CD4-positive, alpha-beta memory T cell (primary cell): Measurements from ENCODE around the gene STX8. TPM values are rescaled to one million over a fixed set of nuclear protein-coding genes. Genes with fewer than 3 reads are reported as not detected.

Experiments used
- CTCF ChIA-PET: fragments of 350-600 bp; sonication (Branson Sonifier 250); formaldehyde crosslinking; loops from one replicate; lab custom pipeline; 2021; ENCODE audit warnings: inconsistent platforms; ENCODE audit not compliant: partially characterized antibody; lab: Charles Lee
- POLR2A ChIA-PET: fragments of 350-600 bp; sonication (Branson Sonifier 250); formaldehyde crosslinking; loops from one replicate; lab custom pipeline; 2021; ENCODE audit not compliant: partially characterized antibody; lab: Charles Lee
- DNase-seq, 5 donors: peaks; one replicate each; pipeline versions ENCODE4 v3.0.0 to v3.0.0-alpha.2; 2020 to 2022; ENCODE audit warnings: mixed read lengths in 1 of 5
- H3K27ac ChIP-seq: one replicate; pipeline ENCODE4 v1.7.0; 2013; ENCODE audit warnings: low read depth, low read length
- H3K27me3 ChIP-seq: 2 replicates; pipeline ENCODE4 v1.7.0; 2013; ENCODE audit warnings: mild to moderate bottlenecking, low read length, moderate library complexity; ENCODE audit not compliant: insufficient read depth
- H3K36me3 ChIP-seq: 2 replicates; pipeline ENCODE4 v1.7.0; 2013; ENCODE audit warnings: mild to moderate bottlenecking, low read length, moderate library complexity; ENCODE audit not compliant: insufficient read depth
- H3K4me1 ChIP-seq: 2 replicates; pipeline ENCODE4 v1.7.0; 2013; ENCODE audit warnings: mild to moderate bottlenecking, low read length, moderate library complexity; ENCODE audit not compliant: insufficient read depth
- H3K4me3 ChIP-seq, 2 donors: one replicate each; pipeline ENCODE4 v1.7.0; 2013; ENCODE audit warnings: low read length in 2 of 2, mild to moderate bottlenecking in 1 of 2
- H3K9me3 ChIP-seq, 2 donors: one replicate each; pipeline ENCODE4 v1.7.0; 2013; ENCODE audit warnings: low read length in 2 of 2, control low read depth in 1 of 2; ENCODE audit not compliant: control insufficient read depth in 1 of 2
- H3K27ac Mint-ChIP-seq, 7 donors: one replicate each; pipeline ENCODE4 v1.8.0; 2020 to 2021; ENCODE audit warnings: mixed read lengths in 7 of 7, mild to moderate bottlenecking in 6 of 7, inconsistent platforms in 3 of 7, moderate library complexity in 3 of 7
- H3K27me3 Mint-ChIP-seq, 2 donors: one replicate each; pipeline ENCODE4 v1.8.0; 2020 to 2021; ENCODE audit warnings: mixed read lengths in 2 of 2
- H3K36me3 Mint-ChIP-seq, 2 donors: one replicate each; pipeline ENCODE4 v1.8.0; 2020 to 2021; ENCODE audit warnings: mixed read lengths in 2 of 2, inconsistent platforms in 1 of 2, mild to moderate bottlenecking in 1 of 2
- H3K4me1 Mint-ChIP-seq, 4 donors: one replicate each; pipeline ENCODE4 v1.8.0; 2020 to 2021; ENCODE audit warnings: mixed read lengths in 4 of 4, mild to moderate bottlenecking in 1 of 4
- H3K4me3 Mint-ChIP-seq, 8 donors: one replicate each; pipeline ENCODE4 v1.8.0; 2020 to 2021; ENCODE audit warnings: mixed read lengths in 8 of 8, mild to moderate bottlenecking in 7 of 8, moderate library complexity in 6 of 8, inconsistent platforms in 3 of 8
- H3K9me3 Mint-ChIP-seq, 8 donors: one replicate each; pipeline ENCODE4 v1.8.0; 2020 to 2021; ENCODE audit warnings: mixed read lengths in 8 of 8, mild to moderate bottlenecking in 5 of 8, inconsistent platforms in 3 of 8, moderate library complexity in 1 of 8
- intact Hi-C: fragments of 100-400 bp; cut with micrococcal nuclease; formaldehyde crosslinking; loops from one replicate; pipeline ENCODE4 v1.15.1; 2023
- polyA plus RNA-seq, 2 donors: library from polyadenylated mRNA; unstranded; fragments of 300-500 nt; fragmentation: Illumina TruSeq; gene quantifications; one replicate each; pipeline ENCODE4 v1.2.3, GENCODE V29; 2021
- total RNA-seq, 2 experiments: library from RNA; stranded (reverse); gene quantifications; one replicate each; pipeline ENCODE4 v1.2.3, GENCODE V29; 2021

STX8 gene
- total and polyA plus RNA-seq, 4 experiments from 2014 or later, result 54.2 to 206 (median 108) TPM

GRCh38 chr17:9255833-9256232, 319.8 kb downstream of the STX8 start:
- H3K4me1 Mint-ChIP-seq, result peaks cover 16 to 24% (median 21%) of the 10 kb centered on the region in 4 donors
- no peaks in the 10 kb centered on the region for H3K9me3 ChIP-seq
- no peak for DNase-seq
- no peaks in the 10 kb centered on the region for H3K27me3 ChIP-seq
- H3K4me1 ChIP-seq, result peaks cover 14% of the 10 kb centered on the region
- H3K4me3 ChIP-seq, result no peak overlapping the region
- H3K36me3 ChIP-seq, result no peaks in the 10 kb centered on the region
- intact Hi-C loops, result no loop called here
- H3K27ac ChIP-seq, result no peak overlapping the region
- CTCF ChIA-PET, result no interaction called here
- no peaks in the 10 kb centered on the region for H3K9me3 Mint-ChIP-seq
- peaks cover 0 to 6% of the 10 kb centered on the region in 2 donors for H3K36me3 Mint-ChIP-seq
- no peak overlapping the region for H3K27ac Mint-ChIP-seq
- POLR2A ChIA-PET, result no interaction called here
- no peak overlapping the region for H3K4me3 Mint-ChIP-seq
- no peaks in the 10 kb centered on the region for H3K27me3 Mint-ChIP-seq

- intact Hi-C loops, result no loop called here
- Mint-ChIP-seq H3K27ac (peak overlapping the region in 2 of 7 donors; percentile 38 to 85), H3K36me3 (peaks cover 0 to 6% of the 10 kb centered on the region in 2 donors)
Observed at GRCh38 chr17:9254841-9255240, 320.8 kb downstream of the STX8 start.

GRCh38 chr17:9253308-9253707, 322.3 kb downstream of the STX8 start:
- Mint-ChIP-seq H3K4me3 (peak overlapping the region in 2 of 8 donors; percentile 54 to 61), H3K9me3 (no peaks in the 10 kb centered on the region), H3K27me3 (no peaks in the 10 kb centered on the region), H3K27ac (peak overlapping the region; percentile 17 to 93 (median 74)), H3K36me3 (peaks cover 6 to 8% of the 10 kb centered on the region in 2 donors), H3K4me1 (peaks cover 16 to 25% (median 21%) of the 10 kb centered on the region in 4 donors)
- intact Hi-C loops, result no loop called here
- Histone ChIP-seq H3K4me1 (peaks cover 14% of the 10 kb centered on the region), H3K9me3 (no peaks in the 10 kb centered on the region), H3K27me3 (no peaks in the 10 kb centered on the region), H3K36me3 (no peaks in the 10 kb centered on the region), H3K4me3 (no peak overlapping the region), H3K27ac (no peak overlapping the region)
- CTCF ChIA-PET, result no interaction called here
- POLR2A ChIA-PET, result no interaction called here
- DNase-seq, result no peak

More at GRCh38 chr17:9254841-9255240, 320.8 kb downstream of the STX8 start:
- Mint-ChIP-seq H3K9me3 (no peaks in the 10 kb centered on the region), H3K4me3 (no peak overlapping the region), H3K4me1 (peaks cover 16 to 24% (median 21%) of the 10 kb centered on the region in 4 donors), H3K27me3 (no peaks in the 10 kb centered on the region)
- H3K4me1 ChIP-seq, result peaks cover 14% of the 10 kb centered on the region
- ChIA-PET POLR2A (no interaction called here), CTCF (interaction anchor here (0.6 kb wide), 1 partner anchor 267 kb away, joined by 4 read pairs; no protein-coding TSS in a partner anchor)
- DNase-seq, result no peak
- no peaks in the 10 kb centered on the region for H3K27me3 ChIP-seq
- H3K4me3 ChIP-seq, result no peak overlapping the region
- H3K9me3 ChIP-seq, result no peaks in the 10 kb centered on the region
- H3K27ac ChIP-seq, result no peak overlapping the region
- no peaks in the 10 kb centered on the region for H3K36me3 ChIP-seq

- CTCF ChIA-PET, result no interaction called here
- no peaks in the 10 kb centered on the region for H3K27me3 ChIP-seq
- intact Hi-C loops, result no loop called here
- no peaks in the 10 kb centered on the region for H3K9me3 Mint-ChIP-seq
- H3K4me1 Mint-ChIP-seq, result peaks cover 12 to 25% (median 21%) of the 10 kb centered on the region in 4 donors
- H3K4me3 Mint-ChIP-seq, result no peak overlapping the region
- no peaks in the 10 kb centered on the region for H3K27me3 Mint-ChIP-seq
- H3K9me3 ChIP-seq, result no peaks in the 10 kb centered on the region
- H3K27ac ChIP-seq, result no peak overlapping the region
- no peak overlapping the region for H3K4me3 ChIP-seq
- POLR2A ChIA-PET, result no interaction called here
- peak overlapping the region in 2 of 7 donors; percentile 16 to 32 for H3K27ac Mint-ChIP-seq
- H3K36me3 Mint-ChIP-seq, result peaks cover 6 to 8% of the 10 kb centered on the region in 2 donors
- DNase-seq, result no peak
- peaks cover 14% of the 10 kb centered on the region for H3K4me1 ChIP-seq
- no peaks in the 10 kb centered on the region for H3K36me3 ChIP-seq
Observed at GRCh38 chr17:9251273-9251672, 324.3 kb downstream of the STX8 start.

GRCh38 chr17:9249245-9249953, 326.2 kb downstream of the STX8 start:
- H3K27me3 Mint-ChIP-seq, result no peaks in the 10 kb centered on the region
- intact Hi-C loops, result no loop called here
- no peak for DNase-seq

GRCh38 chr17:9247401-9247938, 328.1 kb downstream of the STX8 start:
- no peak overlapping the region for H3K4me3 Mint-ChIP-seq
- Histone ChIP-seq H3K27me3 (no peaks in the 10 kb centered on the region), H3K4me1 (no peaks in the 10 kb centered on the region), H3K27ac (no peak overlapping the region), H3K4me3 (no peak overlapping the region), H3K9me3 (no peaks in the 10 kb centered on the region), H3K36me3 (no peaks in the 10 kb centered on the region)
- H3K27ac Mint-ChIP-seq, result peak overlapping the region in 1 of 7 donors; percentile 29
- H3K36me3 Mint-ChIP-seq, result peaks cover 0 to 8% of the 10 kb centered on the region in 2 donors
- H3K4me1 Mint-ChIP-seq, result peaks cover under 1 to 8% (median 1%) of the 10 kb centered on the region in 4 donors
- ChIA-PET CTCF (no interaction called here), POLR2A (no interaction called here)
- intact Hi-C loops, result no loop called here
- DNase-seq, result no peak
- H3K27me3 Mint-ChIP-seq, result no peaks in the 10 kb centered on the region
- no peaks in the 10 kb centered on the region for H3K9me3 Mint-ChIP-seq

More at GRCh38 chr17:9249245-9249953, 326.2 kb downstream of the STX8 start:
- CTCF ChIA-PET, result no interaction called here
- H3K4me3 ChIP-seq, result no peak overlapping the region
- peaks cover 6 to 8% of the 10 kb centered on the region in 2 donors for H3K36me3 Mint-ChIP-seq
- no peaks in the 10 kb centered on the region for H3K9me3 ChIP-seq
- H3K27ac ChIP-seq, result no peak overlapping the region
- H3K27me3 ChIP-seq, result no peaks in the 10 kb centered on the region
- no peaks in the 10 kb centered on the region for H3K9me3 Mint-ChIP-seq
- peaks cover 14% of the 10 kb centered on the region for H3K4me1 ChIP-seq
- no peaks in the 10 kb centered on the region for H3K36me3 ChIP-seq
- POLR2A ChIA-PET, result no interaction called here
- peaks cover 12 to 20% (median 18%) of the 10 kb centered on the region in 4 donors for H3K4me1 Mint-ChIP-seq
- H3K27ac Mint-ChIP-seq, result peak overlapping the region in 1 of 7 donors; percentile 38
- no peak overlapping the region for H3K4me3 Mint-ChIP-seq
